AG10803 (cell line): ENCODE results near the gene SKIL.

ENCODE experiments used
- DNase-seq: peaks from one replicate; pipeline ENCODE4 v3.0.0; 2010; ENCODE audit warnings: low read depth
- H3K4me3 ChIP-seq: 2 replicates; pipeline ENCODE4 v1.5.1; 2011; ENCODE audit warnings: mild to moderate bottlenecking, low read length, control low read depth
- TF ChIP-seq, protein P1 (sequence below): conservative IDR thresholded peaks from 2 replicates; pipeline ENCODE4 v1.5.1; 2011; ENCODE audit warnings: mild to moderate bottlenecking, low read length, control low read depth, inconsistent platforms

Gene SKIL

DNA sequence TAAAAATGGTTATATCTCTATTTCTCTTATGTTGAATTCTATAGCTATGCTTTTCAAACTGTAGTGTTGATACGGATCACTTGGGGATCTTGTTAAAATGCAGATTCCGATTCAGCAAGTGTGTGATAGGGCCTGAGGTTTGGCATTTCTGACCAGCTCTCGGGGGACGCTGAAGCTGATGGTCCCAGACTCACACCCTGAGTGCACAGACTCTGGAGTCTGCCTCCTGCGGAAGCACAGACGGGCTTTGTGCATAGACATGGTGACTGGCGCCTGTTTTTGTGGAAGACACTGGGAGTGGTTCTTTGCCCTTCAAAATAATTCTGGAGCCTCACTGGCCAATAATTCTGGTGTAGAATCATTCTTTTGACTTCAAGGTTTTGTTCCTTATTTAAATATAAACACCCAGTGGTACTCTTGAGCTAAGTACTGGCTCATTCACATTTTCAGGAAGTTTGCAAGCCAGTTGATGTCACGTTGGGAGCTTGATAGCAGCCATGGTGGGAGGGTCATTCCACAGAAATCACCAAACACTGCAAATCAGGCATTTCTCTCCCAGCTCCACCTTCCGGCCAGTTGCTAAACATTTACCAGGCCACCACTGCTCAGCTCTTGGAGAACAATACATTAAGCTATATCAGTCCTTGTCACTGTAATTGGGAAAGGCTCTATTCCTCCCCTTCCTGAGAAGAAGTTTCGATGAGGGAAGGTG lies 80.3 kb downstream of the SKIL start:
- no peak for DNase-seq
- no peak overlapping the region for H3K4me3 ChIP-seq
- TF ChIP-seq, protein P1, sequence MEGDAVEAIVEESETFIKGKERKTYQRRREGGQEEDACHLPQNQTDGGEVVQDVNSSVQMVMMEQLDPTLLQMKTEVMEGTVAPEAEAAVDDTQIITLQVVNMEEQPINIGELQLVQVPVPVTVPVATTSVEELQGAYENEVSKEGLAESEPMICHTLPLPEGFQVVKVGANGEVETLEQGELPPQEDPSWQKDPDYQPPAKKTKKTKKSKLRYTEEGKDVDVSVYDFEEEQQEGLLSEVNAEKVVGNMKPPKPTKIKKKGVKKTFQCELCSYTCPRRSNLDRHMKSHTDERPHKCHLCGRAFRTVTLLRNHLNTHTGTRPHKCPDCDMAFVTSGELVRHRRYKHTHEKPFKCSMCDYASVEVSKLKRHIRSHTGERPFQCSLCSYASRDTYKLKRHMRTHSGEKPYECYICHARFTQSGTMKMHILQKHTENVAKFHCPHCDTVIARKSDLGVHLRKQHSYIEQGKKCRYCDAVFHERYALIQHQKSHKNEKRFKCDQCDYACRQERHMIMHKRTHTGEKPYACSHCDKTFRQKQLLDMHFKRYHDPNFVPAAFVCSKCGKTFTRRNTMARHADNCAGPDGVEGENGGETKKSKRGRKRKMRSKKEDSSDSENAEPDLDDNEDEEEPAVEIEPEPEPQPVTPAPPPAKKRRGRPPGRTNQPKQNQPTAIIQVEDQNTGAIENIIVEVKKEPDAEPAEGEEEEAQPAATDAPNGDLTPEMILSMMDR = no peak

DNA sequence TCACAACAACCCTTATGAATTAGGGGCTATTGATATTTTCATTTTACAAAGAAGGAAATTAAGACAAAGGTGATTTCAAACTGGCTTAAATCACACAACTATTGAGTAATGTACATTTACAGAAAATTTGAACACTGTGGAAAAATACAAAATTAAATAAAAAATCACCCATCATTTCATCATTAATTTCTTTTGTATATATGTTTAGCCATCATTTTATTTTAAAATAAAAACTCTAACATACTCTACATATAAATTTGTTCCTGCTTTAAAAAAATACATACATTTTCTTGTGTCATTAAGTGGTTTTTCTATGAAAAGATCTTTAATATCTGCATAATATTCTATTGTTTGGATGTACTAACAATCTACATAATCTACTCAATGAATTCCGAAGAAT lies 81.3 kb downstream of the SKIL start:
- no peak overlapping the region for H3K4me3 ChIP-seq
- no peak for DNase-seq
- TF ChIP-seq, protein P1 = no peak

DNA sequence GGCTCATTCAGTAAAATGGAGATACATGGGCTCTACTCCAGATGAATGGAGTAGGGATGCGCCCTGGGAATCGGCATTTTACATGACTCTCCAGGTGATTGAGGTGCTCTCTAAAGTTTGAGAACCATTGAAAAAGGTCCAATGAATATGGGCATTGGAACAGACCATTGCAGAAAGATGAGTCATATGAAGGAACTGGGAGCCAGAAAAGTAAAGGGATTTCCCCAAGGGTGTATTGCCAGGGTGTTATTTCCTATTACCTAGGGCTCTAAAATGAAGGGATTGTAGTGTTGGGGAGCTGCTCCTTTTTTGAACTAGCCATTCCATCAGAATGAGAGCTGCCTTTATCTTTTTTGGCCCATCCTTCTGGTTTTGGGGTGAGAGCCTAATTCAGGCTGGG lies 82.8 kb downstream of the SKIL start:
- DNase-seq = no peak
- no peak overlapping the region for H3K4me3 ChIP-seq
- TF ChIP-seq, protein P1 = no peak

DNA sequence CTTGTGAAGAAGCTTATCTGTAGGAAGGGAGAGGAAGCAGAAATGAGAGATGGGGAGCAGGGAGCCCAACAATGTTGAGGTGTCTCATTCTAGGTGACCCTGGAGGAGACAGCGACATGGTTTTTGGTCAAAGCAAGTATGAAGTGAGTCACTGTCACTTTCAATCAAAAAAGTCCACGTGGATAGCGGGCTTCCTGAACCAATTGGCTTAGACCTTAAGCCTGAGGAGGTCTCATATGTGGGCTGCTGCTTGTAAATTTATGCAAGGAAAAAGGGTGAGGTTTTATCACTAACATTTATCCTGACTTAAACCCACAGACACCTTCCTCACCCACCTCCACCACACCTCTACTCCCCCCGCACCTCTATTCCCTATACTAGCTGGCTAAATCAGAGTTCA lies 83.9 kb downstream of the SKIL start:
- no peak overlapping the region for H3K4me3 ChIP-seq
- no peak for DNase-seq
- TF ChIP-seq, protein P1 = no peak

DNA sequence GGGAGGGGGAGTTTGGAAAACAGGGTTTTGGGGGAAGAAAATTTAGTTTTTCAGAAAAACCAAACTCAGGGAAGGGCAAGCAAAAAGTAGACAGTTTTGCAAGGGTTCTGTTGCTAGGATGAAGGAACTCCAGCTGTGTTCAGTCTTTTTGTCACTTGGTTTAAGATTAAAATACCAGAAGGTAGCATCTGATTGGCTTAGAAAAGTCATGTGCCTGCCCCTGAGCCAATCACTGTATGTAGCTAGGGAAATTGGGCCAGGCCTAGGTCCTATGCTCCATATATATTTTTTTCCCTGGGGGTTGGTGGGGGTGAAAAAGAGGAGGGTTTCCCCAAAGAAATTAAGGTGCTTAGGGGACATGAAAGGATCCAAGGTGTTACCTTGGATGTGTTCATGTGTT lies 85.4 kb downstream of the SKIL start:
- TF ChIP-seq, protein P1 = no peak
- no peak overlapping the region for H3K4me3 ChIP-seq
- DNase-seq = no peak

DNA sequence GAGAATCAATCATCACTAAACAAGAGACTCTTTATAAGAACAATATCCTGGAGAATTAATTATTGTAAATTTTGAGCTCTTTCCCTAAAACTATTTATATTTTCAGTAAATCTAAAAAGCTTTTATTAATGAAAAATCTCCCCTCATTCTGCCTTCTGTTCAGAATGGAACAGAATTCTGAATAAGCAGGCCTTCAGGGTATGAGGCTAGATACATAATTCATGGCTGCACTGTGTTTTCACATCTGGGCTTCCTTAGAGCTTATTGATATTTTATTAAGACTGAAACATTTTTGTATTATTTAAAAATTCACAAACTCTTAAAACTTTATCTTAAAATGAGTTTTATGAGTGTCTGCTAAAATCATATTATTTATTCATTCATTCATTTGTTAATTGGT lies 85.9 kb downstream of the SKIL start:
- TF ChIP-seq, protein P1 = no peak
- no peak for DNase-seq
- no peak overlapping the region for H3K4me3 ChIP-seq
